GM15510 (cell line): ENCODE measurements around the gene NPTN.

Experiments
- POLR2A ChIP-seq: IDR thresholded peaks from 3 replicates; pipeline ENCODE4 v1.6.1; 2011; ENCODE audit warnings: borderline replicate concordance; ENCODE audit not compliant: insufficient read length; ENCODE audit errors: extremely low read depth

Gene NPTN

DNA sequence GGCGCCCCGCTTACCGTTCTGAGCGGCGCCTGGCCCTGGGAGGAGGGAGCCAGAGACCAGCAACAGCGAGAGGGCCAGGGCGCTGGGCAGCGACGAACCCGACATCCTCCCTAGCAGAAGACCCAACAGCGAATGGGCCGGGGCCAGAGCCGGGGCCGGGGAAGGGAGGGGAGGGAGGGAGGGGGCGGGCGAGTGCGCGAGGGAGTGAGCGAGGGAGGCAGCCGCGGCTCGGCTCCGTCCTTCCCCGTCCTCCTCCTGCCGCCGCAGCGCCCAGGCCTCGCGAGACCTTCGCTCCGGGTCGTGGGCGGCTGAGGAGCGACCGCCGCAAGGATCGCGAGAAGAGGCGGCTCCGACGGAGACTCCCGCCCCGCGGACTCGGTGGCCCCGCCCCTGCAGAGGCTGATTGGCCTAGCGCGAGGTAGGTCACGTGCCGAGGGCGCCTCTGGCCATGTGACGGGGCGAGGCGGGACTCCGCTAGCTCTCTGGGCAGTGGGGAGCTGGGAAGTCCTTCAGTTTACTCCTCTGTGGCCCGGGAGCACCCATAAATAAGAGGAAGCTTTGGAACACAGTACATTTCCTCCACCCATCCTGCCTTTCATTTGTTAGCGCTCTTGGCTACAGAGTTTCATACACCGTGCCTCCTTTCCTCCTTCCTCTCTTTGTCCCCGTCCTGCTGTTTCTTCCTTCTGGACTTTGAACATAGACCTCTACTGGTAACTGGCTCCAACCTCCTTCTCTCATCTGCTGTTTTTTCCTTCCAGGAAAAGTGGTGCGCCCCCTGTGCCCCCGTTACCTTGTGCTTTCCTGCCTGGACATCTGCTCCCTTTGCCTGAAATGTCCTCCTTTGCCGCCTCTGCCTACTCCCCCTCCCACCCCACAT is at the start of gene NPTN:
Gene NPTN (minus strand): TSS at position 279 of the 880 bp plus-strand sequence. CDS start 174 bp downstream, at position 105.
- TF ChIP-seq POLR2A = peak; percentile 89

DNA sequence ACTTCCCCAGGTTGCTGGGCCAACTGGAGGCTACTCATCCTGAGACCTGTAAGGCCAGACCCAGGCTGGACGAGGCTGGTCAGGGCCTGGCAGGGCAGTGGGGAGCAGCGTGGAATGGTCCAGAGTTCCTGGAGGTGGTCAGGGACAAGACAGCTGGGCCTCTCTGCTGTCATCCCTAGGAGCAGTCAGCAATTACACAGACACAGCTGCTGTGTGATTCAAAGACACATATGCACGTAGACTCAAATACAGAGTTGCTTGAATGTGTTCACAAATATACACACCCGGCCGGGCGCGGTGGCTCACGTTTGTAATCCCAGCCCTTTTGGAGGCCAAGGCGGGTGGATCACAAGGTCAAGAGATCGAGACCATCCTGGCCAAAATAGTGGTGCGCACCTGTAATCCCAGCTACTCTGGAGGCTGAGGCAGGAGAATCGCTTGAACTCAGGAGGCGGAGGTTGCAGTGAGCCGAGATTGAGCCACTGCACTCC is 49.5 kb upstream of the NPTN start:
- no peak for TF ChIP-seq POLR2A

DNA sequence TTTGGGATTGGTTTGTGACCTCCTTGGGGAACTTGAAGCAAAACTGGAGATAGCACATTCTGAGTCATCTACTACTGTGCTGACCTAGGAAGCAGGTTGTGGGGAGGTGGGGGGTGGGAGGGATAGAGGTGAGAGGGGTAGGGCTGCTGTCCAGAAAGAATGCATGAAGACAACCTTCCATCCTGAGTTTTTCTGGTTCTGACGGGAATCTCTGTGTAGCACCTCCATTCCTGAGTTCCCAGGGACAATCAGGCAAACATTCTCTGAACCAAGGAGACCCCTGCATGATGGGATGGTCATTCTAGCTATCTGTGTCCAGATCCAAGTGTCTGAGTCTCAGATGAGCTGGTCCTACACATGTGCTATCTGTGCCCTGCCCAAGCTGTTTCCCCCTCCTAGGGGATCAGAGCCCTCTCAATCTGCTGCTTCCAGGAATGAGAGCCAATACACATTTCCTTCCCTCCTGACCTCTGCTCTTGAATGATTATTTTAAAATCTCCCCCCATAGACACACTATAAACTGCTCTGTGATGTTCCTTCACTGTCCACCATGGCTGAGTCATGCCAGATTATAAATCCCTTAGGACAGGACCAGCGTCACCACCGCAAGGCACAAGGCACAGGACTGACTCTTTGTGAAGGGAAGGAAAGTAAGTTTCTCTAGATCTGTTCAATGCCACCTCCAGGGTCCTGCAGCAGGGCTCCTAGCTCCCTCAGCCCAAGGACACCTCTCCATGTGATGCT is 48.8 kb upstream of the NPTN start:
- TF ChIP-seq POLR2A = no peak

DNA sequence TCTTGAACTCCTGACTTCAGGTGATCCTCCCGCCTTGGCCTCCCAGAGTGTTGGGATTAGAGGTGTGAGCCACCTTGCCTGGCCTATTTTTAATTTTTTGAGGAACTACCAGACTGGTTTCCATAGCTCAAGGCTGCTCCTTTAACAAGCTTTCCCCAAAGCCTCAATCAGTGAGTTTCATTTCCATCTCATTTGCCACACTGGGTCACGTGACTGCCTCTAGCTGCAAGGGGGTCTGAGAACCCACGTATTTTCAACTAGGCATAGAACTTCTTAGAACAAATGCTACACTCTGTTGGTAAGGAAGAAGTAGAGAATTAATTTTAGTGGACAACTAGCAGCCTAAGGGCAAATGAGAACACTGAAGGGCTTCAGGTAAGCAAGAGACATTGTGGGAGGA is 47.9 kb upstream of the NPTN start:
- no peak for TF ChIP-seq POLR2A

DNA sequence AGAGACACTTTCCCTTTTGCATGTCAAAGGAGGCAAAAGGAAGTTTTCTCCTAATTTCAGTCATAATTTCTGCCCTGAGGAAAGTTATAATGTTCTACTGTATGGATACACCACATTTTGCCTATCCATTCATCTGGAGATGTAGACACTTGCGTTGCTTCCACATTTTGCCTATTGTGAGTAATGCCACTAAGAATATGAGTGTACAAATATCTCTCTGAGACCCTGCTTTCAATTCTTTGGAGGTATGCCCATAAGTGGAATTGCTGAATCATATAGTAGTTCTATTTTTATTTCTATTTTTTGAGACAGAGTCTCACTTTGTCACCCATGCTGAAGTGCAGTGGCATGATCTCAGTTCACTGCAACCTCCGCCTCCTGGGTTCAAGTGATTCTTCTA is 47.4 kb upstream of the NPTN start:
- TF ChIP-seq POLR2A = no peak

DNA sequence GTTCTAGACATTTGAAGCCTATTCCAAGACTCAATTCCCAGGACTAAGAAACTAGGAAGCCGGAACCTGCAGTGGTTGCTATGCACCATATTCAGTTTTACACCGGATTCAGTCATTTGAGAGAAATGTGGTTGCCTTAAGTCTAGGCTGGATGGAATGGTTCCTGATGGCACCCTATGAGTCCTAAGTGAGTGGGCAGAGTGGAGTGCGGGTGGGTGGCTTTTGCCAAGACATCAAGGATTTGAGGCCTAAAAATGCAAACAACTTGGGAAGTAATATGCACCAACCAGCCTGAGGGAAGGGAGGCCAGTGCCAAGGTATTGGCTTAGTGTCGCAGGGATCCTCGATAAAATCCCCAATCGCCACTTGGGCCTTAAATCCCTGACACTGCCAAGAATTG is 46.8 kb upstream of the NPTN start:
- TF ChIP-seq POLR2A = no peak

DNA sequence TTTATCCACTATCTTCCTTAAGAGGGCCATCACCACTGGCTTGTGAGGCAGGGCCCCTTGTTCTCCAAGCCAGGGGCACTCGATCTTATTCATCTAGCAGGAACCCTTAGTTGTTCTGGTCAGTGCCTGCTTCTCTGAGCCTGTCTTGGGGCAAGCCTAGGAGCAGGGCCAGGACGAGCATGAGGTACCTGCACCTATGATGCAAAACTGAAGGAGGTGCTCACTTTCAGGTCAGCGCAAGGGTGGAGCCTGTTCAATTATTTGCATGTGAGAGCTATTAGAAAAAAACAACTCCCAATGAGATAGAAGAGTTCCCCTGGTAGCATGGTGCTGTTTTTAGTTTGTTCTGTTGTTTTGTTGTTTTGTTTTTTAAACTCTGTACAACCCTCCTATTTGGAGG is 46.0 kb upstream of the NPTN start:
- TF ChIP-seq POLR2A = no peak

DNA sequence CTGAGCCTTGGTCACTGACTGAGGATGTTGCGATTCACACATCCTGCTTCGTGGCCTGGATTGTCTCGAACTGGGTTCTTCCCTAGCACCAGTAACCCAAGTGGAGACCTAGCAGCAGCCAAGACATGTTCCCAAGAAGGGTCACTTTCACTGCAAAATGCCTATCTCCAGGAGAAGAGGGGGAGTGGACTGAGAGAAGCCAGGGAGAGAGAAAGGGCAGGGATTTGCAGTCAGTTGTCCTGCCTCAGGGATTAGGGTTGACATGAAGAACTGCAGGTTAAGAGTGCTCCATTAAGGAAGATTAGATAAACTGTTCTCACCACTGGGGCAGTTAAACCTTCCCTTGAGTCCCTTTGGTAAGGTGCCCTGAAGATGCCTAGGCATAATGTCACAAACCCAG is 45.3 kb upstream of the NPTN start:
- no peak for TF ChIP-seq POLR2A

DNA sequence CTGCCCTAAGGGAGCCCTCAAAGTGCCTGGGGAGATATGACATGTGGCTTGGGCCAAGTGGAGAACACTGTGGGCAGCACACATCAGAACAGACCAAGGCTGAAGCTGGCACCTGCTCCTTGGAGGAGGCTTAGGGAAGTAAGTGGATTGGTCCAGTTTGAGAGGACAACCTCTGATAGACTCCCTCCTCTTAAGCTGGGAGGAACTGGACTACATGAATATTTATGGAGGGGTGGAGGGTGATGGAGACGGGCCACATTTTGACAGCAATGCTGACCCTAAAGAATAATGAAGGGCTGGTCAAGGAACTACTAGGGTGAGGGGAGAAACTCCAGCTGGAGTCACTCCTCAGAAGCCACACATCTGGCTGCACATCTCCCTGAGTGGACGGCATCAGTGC is 44.5 kb upstream of the NPTN start:
- no peak for TF ChIP-seq POLR2A

DNA sequence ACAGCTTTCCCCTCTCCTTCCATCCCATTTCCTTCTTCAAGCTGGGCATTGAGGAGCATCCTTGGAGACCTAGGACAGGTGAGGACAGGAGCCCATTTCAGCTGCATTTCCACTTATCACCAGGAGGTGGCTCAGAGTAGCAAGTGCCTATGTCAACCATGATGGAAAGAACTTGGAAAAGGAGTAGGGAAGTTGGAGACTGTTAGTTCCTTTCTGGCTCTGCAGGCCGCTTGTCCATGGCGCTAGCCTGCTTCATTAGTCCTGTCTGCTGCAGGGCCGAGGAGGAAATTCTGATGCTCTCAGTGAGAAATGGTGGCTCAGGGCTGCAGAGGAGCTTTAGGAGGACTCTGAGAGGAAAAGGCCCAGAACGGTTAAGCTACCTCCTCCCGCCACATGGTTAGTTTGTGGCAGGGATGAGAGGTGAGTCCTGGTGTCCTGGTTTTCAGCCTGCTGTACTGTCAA is 44.0 kb upstream of the NPTN start:
- no peak for TF ChIP-seq POLR2A

DNA sequence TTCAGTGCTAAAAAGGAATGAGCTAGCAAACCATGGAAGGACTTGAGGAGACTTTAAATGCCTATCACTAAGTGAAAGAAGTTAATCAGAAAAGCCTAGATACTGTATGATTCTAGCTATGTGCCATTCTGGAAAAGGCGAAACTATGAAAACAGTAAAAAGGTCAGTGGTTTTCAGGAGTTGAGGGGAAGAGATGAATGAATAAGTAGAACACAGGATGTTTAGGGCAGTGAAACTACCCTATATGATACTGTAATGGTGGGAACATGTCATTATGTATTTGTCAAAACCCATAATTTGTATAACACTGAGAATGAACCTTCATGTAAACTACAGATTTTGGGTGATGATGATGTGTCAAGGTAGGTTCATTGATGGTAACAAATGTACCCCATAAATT is 41.4 kb upstream of the NPTN start:
- no peak for TF ChIP-seq POLR2A

DNA sequence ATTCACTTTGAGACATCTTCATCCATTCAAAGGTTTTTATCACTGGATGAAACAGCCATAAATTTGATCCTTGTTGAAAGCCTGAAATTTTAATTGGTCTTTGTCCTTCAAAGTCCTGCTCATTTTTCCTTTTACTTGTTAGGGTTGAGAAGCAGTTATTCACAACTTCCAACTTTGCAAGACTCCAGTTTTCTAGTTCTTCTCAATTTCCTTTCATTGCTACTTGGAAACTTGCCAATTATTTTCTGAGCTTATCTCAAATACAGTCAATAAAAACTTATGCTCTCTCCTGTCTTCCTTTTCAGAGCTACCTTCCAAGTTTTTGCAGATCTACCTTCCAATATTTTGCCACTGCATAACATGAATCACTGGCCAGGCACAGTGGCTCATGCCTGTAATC is 27.3 kb upstream of the NPTN start:
- no peak for TF ChIP-seq POLR2A

DNA sequence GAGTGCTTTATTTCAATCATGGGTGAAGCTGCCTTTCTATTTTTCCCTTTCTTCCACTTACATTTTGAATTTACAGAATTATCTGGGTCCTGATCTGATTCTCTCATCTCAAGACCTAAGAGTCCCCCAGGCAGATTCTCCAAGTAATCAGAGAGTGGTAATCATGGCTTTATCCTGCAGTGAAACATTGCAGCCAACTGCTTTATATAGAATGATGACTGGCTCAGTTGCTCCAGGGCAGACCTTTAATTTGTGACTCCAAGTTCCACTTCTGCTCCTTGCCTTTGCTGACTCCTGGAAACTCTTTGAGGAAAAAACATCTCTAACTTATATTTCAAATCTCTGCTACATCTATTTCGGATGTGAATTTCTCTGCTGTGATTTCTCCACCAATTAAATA is 25.5 kb upstream of the NPTN start:
- no peak for TF ChIP-seq POLR2A

DNA sequence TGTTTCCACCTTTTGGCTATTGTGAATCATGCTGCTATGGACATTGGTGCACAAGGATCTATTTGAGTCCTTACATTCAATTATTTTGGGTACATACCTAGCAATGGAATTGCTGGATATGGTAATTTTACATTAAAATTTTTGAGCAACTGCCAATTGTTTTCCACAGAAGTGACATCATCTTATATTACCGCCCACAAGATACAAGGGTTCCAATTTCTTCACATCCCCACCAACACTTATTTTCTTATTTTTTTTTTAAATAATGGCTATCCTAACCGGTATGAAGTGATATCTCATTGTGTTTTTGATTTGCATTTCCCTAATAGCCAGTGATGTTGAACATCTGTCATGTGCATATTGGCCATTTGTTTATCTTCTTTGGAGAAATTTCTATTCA is 22.5 kb upstream of the NPTN start:
- TF ChIP-seq POLR2A = no peak

DNA sequence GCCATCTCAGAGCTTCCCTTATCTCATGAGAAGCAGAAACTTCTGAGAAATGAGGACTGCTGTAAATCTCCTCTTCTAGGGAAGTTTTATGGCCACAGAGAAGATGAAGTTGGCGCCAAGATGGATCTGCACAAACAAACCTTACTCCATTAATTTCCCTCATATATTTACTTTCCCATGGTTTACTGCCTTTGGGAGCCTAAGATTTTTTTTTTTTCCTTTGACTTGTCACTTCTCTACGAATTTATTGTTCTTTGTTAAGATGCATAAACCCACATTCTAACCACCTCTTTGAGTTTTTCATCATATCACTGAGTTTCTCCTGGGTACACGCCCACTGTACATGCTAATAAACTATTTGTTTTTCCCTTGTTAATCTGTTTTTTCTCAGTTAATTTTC is 21.5 kb upstream of the NPTN start:
- no peak for TF ChIP-seq POLR2A

DNA sequence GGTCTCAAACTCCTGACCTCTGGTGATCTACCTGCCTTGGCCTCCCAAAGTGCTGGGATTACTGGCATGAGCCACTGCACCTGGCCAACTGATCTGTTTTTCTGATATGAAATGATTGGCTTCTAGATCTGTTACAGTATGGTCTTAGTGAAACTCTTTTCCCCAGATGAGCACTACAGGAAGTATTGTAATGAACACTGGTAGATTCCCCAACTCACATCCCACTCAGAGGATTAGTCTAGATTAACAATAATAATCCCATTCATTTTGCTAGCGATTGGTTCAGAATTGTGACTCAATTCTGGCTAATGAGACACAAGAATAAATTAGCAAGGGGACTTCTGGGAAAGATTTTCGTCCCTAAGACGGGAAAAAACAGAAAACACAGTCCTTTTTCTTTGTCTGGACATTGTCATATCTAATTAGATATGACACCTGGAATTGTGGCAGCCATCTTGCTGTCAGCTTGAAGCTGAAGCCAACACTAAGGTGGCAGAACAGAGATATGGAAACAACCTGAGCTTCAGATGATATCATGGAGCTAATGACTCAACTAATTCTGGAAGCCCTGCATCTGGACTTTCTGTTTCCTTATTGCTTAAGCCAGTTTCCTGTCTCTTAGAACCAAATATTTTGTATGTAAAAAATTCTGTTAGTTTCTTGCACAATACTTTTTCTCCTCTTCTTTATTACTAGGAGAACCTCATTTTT is 17.4 kb upstream of the NPTN start:
- no peak for TF ChIP-seq POLR2A

DNA sequence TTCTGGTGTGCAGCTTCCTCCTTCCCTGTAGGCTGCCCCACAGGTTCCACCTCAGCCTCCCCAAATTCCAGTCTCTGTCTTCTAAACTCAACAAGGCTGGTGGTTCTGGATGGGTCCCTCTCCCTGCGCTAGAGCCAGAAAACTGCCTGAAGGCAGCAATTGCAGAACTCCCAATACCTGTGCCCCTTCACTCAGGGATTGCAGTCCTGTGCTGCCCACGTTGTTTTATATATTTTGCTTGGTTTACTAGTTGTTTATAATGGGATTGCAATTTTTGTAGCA is 14.8 kb upstream of the NPTN start:
- no peak for TF ChIP-seq POLR2A
